Hematopoietic multipotent progenitor cell (in vitro differentiated cells): ENCODE data around the gene FAM24B. TPM values are rescaled to one million over a fixed set of nuclear protein-coding genes. Genes with fewer than 3 reads are reported as not detected.

Experiments used
- DNase-seq, 3 donors: peaks; one replicate each; pipeline ENCODE4 v3.0.0-alpha.2; 2011 to 2015; ENCODE audit warnings: low read depth in 2 of 3, low spot score in 2 of 3
- total RNA-seq: library from RNA; depleted of rRNA; stranded (reverse); fragments of >200 nt; gene quantifications from one replicate; pipeline ENCODE4 v1.2.3, GENCODE V29; 2012

The FAM24B gene
- total RNA-seq, 1 donor, result 4.3 TPM

- DNase-seq, result no peak
Observed at GRCh38 chr10:122830273-122830964, 49.0 kb downstream of the FAM24B start.

DNA sequence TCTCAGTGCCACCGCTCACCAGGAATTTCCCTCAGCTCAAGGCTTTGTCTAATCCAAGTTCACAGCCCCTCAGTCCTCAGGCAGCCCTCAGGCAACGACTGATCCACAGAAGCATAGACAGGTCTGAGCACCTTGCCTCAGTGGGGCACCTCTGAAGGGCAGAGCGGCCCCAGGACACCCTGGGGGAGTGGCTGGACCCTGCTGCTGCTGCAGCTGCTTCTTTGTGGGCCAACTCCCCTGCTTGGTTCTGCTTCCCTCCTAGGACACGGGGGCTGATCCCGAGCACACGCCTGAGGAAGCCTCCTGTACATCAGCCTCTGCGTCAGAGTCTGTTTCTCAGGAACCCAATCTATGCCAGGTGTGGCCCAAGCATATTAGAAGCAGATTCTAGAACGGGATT lies 49.9 kb downstream of the FAM24B start:
- DNase-seq, result no peak

GRCh38 chr10:122828716-122829255 lies 50.6 kb downstream of the FAM24B start:
- no peak for DNase-seq

- no peak for DNase-seq
Observed at GRCh38 chr10:122827302-122827701, 52.1 kb downstream of the FAM24B start.

- DNase-seq, result no peak
Observed at GRCh38 chr10:122822973-122823690, 56.2 kb downstream of the FAM24B start.

DNA sequence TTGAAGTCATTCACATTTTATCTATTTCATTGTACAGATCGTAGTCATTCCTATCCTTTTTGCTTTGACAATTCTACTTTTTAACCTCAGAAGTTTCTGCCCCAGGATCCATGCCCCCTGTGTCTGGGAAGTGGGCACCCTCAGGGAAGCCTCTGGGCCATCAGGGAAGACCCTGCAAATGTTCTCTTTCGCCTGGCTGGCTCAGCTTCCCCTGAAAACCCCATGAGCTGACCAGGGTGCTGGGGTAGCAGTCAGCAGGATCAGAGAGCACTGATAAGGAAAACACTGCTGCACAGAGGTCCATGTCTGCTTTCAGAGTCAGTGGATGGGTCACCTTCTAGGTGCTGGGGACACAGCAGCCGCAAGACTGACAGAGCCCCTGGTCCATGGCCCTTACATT lies 57.6 kb downstream of the FAM24B start:
- DNase-seq, result no peak

DNA sequence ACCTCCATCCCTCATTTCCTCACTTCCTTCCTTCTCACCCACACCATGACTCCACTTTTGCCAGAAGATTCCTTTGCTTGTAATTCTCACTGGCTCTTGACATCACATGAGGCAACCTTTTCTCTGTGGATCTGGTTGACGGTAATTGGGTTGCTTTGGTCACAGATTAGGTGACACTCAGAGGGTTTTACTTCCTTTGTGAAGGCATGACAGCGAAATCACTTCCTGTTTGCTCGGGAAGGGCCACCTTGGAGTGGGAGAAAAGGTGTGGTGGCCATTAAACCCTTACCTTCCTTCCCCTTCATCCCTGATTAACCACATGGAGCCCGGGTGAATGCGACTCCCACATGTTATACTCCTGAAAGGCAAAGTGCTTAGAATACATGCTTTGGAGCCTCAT lies 63.9 kb downstream of the FAM24B start:
- no peak for DNase-seq

DNA sequence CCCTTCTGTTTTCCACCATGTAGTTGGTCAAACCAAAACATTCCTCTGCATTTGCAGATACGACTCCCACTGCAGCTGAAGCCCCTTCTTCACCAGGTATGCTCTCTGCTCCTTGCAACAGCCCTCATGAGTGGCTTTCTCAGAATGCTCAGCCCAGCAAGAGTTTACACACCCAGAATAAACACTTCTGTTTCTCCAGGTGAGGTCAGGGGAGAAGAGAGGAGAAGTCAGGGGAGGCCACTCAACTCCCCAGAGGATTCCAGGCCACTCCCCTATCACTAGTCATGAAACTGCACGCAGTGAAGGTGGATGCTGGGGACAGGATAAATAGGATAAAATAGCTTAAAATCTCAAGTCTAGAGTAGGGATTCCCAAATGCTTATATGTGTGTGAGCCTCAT lies 64.9 kb downstream of the FAM24B start:
- DNase-seq, result no peak

GRCh38 chr10:122812751-122813150 lies 66.6 kb downstream of the FAM24B start:
- DNase-seq, result no peak

DNA sequence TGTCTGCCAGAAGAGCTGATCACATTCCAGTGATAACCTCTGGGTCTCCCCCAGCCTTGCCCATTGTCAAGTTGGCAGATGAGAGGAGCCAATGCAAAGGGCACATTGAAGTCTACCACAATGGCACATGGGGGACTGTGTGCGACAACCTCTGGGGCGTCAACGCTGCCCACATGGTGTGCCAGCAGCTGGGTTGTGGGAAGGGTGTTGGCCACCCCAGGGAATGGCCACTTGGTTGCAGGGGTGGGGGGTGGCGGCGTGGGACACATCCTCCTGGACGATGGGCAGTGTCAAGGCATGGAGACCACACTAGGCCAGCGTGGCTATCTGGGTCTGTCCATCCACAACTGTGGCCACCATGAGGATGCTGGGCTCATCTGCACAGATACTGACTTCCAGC lies 77.1 kb downstream of the FAM24B start:
- DNase-seq, result no peak

Other genes starting within 250 kb of the FAM24B start
- gene C10orf120, start 179.7 kb downstream of the FAM24B start, total RNA-seq, result not detected
- 0.54 TPM for gene CUZD1, start 33.7 kb downstream of the FAM24B start, total RNA-seq
- gene FAM24A, start 31.0 kb upstream of the FAM24B start, total RNA-seq, result not detected
- 3.0 TPM for gene C10orf88, start 74.6 kb upstream of the FAM24B start, total RNA-seq
- 5.1 TPM for gene PSTK, start 100.8 kb upstream of the FAM24B start, total RNA-seq
- 4.6 TPM for gene IKZF5, start 129.2 kb upstream of the FAM24B start, total RNA-seq
- 3.0 TPM for gene ACADSB, start 129.4 kb upstream of the FAM24B start, total RNA-seq